HG02981 (cell line): ENCODE results near the gene ZBTB46.
"Not testable (repeated sequence)": the region's sequence is repeated elsewhere in the genome, so short reads cannot be mapped to it uniquely, and the experiment has no call there.

Source experiments
- ATAC-seq: cut with Tn5 transposase; IDR thresholded peaks from one replicate; pipeline ENCODE4 v1.9.1; 2021; ENCODE audit warnings: mild to moderate bottlenecking, moderate library complexity; ENCODE audit not compliant: unreplicated experiment

The ZBTB46 gene

DNA sequence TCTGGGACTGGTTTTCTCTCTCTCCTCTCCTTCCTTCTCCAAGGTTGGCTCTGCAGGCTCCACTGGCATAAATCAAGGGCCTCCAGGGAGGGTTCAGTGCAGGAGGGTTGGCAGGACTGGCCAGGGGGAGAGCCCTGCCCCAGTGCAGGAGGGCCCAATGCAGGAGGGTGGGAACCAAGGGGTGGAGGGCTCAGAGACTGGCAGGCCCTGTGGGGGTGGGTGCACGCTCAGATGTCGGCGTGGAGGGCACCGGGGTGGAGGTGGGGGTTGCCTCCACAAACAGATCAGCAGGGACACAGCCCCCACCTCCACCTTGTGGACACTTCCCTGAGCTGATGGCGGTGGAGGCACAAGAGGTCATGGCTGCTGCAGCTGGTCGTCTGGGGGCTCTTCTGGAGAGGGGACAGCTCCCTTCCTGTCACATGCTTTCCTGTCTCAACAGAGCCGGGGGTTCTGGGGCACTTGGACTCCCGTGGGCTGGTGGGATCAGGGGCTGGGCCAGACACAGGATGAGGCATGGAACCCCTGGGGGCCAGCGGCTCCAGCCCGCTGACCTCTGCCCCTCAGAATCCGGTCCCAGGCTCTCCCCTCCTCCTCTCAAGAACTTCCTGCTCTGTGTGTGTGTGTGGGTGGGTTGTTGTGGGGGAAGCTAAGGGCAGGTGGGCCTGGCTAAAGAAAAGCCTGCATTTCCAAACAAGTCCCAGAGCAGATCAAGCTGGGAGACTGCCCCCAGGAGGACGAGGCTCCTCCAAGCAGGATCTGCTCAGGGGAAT is 27.5 kb upstream of the ZBTB46 start:
- ATAC-seq: no peak

DNA sequence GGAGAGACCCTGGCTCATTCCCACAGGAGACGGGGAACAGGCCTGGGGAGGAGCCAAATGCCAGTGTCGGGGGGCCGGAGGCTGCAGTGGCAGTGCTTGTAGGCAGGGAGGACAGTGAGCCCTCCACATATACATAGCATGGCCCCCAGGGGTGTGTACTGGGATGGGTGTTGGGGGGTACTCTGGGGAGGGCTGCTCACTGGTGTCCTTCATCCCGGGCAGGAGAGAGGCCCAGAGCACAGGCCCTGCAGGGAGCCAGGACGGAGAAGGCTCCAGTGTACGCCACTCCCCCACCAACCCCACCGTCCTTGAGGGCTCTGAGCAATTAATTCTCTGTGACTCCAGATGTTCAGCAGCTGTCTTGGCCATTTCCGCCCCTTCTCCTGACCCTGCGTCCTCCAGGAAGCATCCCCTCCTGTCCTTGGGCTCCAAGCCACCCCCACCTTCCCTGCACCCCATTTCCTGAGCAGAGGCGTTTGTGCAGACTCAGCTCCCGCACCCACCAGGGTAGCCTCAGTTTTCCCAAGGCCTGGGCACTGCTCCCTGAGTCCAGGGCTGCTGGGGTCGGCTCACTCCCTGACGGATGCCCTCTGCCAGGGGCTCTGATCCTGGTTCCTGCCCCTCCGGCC is 26.8 kb upstream of the ZBTB46 start:
- ATAC-seq: no peak

- no peak for ATAC-seq
Measured at GRCh38 chr20:63856098-63856511, 25.0 kb upstream of the ZBTB46 start.

DNA sequence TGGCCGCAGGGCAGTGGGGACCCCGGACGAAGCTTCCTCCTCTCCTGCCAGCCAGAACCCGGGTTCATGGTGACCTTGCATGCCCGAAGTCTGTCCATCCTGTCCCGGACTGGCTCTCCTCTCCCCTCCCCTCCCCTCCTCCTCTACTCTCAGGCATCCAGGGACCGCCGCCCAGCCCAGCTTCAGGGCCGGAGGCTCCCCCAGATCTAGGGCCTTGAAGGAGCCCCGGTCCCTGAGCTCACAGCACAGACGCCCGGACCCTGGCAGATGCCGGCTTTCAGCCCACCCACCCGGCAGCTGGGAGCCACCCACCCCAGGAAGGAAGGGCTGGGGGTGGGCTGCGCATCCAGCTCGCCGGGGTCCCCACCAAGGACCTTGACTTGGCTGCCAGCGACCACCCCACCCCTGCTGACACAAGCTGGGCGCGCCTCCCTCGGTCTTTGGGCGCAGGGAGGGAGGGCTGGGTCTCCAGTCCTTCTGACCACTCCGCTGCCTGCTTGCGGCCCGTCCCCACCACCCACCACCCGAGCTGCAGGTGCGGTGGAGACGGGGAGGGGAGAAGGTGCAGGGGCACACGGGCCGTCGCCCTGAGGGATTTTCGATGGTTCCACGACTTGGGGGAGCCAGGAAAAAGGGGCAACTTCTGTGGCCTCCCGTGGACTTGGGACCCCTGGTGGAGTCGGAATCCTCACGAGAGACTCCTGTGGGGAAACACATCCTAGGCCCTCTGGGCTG is 24.5 kb upstream of the ZBTB46 start:
- ATAC-seq: no peak

- ATAC-seq: no peak
Measured at GRCh38 chr20:63854766-63855362, 23.8 kb upstream of the ZBTB46 start.

- no peak for ATAC-seq
Measured at GRCh38 chr20:63854069-63854765, 23.2 kb upstream of the ZBTB46 start.

- not testable (repeated sequence) for ATAC-seq
Measured at GRCh38 chr20:63853733-63854068, 22.6 kb upstream of the ZBTB46 start.

GRCh38 chr20:63851548-63851943 is 20.5 kb upstream of the ZBTB46 start:
- ATAC-seq: not testable (repeated sequence)

DNA sequence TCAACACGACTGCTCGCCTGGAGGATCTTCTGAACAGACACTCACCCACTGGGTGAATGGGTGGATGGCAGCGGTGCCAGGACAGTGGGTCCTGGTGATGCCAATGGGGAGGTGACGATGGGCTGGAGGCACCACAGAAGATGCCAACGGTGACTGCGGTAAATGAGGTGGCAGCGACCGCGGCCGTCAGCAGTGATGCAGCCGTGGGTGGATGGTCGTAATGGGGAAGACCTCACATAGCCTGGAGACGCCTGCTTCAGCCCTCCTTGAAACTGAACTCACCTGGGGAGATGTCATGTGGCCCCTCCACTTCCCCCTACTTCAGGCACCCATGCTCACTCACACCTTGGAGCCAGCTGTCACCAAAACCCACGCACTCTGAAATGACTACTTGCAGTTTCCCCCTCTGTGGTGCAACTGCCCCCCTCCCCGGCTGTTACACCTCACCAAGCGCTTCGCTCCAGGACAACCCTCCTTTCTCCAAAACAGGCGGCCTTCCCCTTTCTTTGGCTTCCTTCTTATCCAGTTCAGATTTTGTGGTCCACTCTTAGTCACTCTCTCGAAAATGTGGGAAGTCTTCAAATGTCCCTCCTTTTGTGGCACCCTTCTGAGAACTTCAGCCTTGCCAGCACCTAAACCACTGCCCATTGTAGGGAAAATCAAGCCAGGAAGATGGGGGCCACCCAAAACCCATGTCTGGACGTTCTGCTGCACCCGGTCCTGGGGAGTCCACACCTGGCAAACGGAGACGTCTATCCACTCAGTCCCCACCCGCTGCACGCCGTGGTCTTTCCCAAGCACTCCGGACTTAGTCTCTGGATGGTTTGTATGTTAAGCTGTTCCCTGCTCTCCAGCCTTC is 19.9 kb upstream of the ZBTB46 start:
- ATAC-seq: peak; percentile 74

- ATAC-seq: no peak
Measured at GRCh38 chr20:63848003-63848911, 17.2 kb upstream of the ZBTB46 start.

DNA sequence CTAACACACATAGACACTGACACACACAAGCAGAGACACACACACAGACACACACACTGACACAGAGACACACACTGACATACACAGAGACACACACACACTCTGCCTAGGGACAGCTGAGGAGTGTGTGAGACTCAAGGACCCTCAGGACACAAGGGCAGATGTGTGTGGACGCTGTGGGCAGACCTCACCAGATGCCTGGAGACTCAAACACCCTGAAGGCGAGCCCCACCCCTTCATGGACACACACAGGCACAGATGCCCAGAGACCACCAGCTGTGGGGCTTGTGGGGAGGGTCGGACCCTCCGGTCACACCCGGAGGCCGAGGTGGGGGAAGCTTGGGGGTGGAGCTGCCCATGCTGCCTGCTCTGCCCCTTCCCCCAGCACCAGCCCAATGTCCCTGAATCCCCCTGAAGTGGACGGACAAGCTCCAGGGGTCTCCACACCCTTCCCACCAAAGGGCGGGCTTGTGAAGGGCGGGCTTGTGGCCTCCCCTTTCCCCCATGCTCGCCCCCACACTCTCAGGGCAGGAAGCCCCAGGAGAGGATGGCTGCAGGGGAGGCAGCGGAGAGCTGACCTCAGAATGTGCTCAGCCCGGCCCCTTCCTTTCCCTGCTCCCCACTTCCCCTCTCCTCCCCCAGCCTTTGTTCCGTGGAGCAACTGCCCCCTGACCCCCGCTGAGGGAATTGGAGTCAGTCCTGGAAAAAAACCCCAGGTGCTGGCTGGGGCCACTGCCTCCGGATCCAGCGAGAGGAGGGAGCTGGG is 16.4 kb upstream of the ZBTB46 start:
- ATAC-seq: no peak

DNA sequence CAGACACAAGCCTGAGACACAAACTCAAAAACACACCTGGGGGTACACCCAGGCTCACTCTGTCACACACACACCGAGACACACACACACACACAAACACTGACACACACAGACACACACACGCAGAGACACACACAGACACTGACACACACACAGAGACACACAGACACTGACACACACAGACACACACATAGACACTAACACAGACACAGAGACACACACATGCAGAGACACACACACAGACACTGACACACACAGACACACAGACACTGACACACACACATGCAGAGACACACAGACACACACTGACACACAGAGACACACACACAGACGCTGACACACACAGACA is 15.8 kb upstream of the ZBTB46 start:
- ATAC-seq: no peak

DNA sequence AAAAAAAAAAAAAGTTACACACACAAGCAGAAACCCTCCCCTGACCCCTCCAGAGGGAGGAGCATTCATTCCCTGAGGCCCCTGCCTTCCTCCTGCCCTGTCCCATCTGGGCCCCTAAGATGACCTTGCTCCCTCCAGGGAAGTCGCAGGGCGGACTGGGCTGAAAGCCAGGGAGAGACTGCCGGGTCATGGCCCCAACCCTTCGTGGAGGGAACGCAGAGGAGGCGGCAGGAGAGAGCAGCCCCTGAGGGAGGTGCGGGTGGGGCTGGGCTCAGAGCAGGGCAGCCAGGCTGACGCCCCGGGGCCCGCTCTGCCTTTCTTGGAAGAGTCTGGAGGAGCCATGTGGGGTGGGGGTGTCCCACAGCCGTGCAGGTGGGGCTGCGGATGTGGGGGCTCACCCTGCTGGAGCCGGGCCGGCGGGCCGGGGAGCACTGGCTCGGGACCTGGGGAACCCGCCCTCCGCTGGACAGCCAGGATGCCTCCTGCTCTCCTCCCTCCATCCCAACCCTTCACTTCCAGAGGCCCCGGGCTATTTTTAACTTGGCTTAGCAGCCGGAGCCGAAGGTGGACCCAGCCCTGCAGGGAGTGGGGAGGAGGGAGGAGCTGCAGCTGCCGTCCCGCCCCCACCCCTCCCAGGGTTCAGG is 15.2 kb upstream of the ZBTB46 start:
- no peak for ATAC-seq

- no peak for ATAC-seq
Measured at GRCh38 chr20:63844511-63844991, 13.5 kb upstream of the ZBTB46 start.

GRCh38 chr20:63843778-63844177 is 12.7 kb upstream of the ZBTB46 start:
- ATAC-seq: no peak

GRCh38 chr20:63843222-63843621 is 12.2 kb upstream of the ZBTB46 start:
- no peak for ATAC-seq

GRCh38 chr20:63842258-63842657 is 11.2 kb upstream of the ZBTB46 start:
- ATAC-seq: no peak

DNA sequence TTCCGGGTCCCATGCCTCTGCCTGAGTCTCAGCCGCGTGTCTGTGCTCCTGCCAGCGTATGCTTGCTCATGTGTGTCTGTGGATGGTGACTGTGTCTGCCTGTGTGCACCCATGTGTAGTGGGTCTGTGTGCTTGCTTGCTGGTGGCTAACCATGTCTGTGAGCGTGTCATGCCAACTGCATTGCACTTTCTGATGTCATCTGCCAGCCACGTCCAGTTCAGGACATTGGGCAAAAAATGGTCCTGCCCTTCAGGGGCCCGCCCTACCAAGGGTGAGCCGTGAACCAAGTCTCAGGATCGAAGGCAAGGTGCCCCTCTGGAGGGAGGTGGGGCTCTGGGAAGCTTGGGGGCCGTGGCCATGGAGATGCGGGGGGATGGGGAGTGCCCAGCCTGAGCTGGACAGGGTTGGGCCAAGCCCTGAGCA is 9.4 kb upstream of the ZBTB46 start:
- ATAC-seq: no peak
